ENCODE results near the gene MAP3K8.

DNA sequence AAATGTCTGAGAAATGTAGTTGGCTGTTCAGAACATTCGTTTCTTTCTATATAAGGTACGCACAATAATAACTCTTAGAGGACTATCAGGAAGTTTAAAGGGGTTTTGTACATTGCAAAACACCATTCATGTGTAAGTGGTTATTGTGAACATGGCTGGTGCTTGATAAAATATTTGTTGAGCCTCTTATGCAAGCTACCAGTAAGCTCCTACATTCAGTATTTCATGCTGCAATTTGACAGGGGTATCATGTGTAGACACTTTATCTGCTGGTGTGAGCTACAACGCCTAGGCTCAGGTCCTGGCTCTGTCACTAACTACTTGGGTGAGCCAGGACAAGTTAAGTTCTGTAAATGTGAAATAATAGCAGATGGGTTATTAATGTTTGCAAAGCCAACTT, 75.5 kb downstream of the MAP3K8 start:
- TF ChIP-seq CTCF (IDR thresholded peaks at IDR 0.05), result no peak
- TF ChIP-seq POLR2A (IDR thresholded peaks at IDR 0.05), result no peak
